Erythroblast (primary cell): ENCODE measurements around the gene SMC1B.
"Not testable (repeated sequence)": the region's sequence is repeated elsewhere in the genome, so short reads cannot be mapped to it uniquely, and the experiment has no call there.

ENCODE experiments used
- DNase-seq, 2 experiments: peaks; one replicate each; lab custom pipeline; 2025; lab: John Stamatoyannopoulos, UW
- GATA1 ChIP-seq: IDR thresholded peaks from 2 replicates; pipeline ENCODE4 v1.6.1; 2011; ENCODE audit warnings: low read depth, mild to moderate bottlenecking, control low read depth, low read length, moderate library complexity
- POLR2A ChIP-seq: IDR thresholded peaks from 2 replicates; pipeline ENCODE4 v1.6.1; 2011; ENCODE audit warnings: mild to moderate bottlenecking, low read length

SMC1B gene

GRCh38 chr22:45305456-45306075, 107.8 kb downstream of the SMC1B start:
- no peak for TF ChIP-seq GATA1
- TF ChIP-seq POLR2A, result no peak

GRCh38 chr22:45304971-45305370, 108.4 kb downstream of the SMC1B start:
- TF ChIP-seq GATA1 (no peak), POLR2A (no peak)
- DNase-seq, result no peak

More at GRCh38 chr22:45305456-45306075, 107.8 kb downstream of the SMC1B start:
- no peak for DNase-seq

GRCh38 chr22:45303181-45303580, 110.2 kb downstream of the SMC1B start:
- TF ChIP-seq POLR2A (no peak), GATA1 (no peak)
- DNase-seq, result no peak

- TF ChIP-seq GATA1 (no peak), POLR2A (no peak)
- no peak for DNase-seq
Measured at GRCh38 chr22:45302751-45303150, 110.6 kb downstream of the SMC1B start.

- TF ChIP-seq POLR2A (no peak), GATA1 (no peak)
- DNase-seq, result no peak
Measured at GRCh38 chr22:45298934-45299505, 114.4 kb downstream of the SMC1B start.

- no peak for DNase-seq
- no peak for TF ChIP-seq POLR2A
- TF ChIP-seq GATA1, result no peak
Measured at GRCh38 chr22:45296628-45297297, 116.6 kb downstream of the SMC1B start.

- no peak for TF ChIP-seq POLR2A
- no peak for TF ChIP-seq GATA1
- no peak for DNase-seq
Measured at GRCh38 chr22:45295492-45295891, 117.9 kb downstream of the SMC1B start.

GRCh38 chr22:45295004-45295403, 118.4 kb downstream of the SMC1B start:
- DNase-seq, result not testable (repeated sequence)
